GM18868 (cell line): Measurements from ENCODE around the gene ZNF282.

ENCODE experiments used
- ATAC-seq: cut with Tn5 transposase; IDR thresholded peaks from one replicate; pipeline ENCODE4 v1.9.1; 2021; ENCODE audit warnings: mild to moderate bottlenecking, moderate library complexity; ENCODE audit not compliant: unreplicated experiment

ZNF282 gene

GRCh38 chr7:149188637-149189259 is 6.6 kb upstream of the ZNF282 start:
- ATAC-seq: no peak

DNA sequence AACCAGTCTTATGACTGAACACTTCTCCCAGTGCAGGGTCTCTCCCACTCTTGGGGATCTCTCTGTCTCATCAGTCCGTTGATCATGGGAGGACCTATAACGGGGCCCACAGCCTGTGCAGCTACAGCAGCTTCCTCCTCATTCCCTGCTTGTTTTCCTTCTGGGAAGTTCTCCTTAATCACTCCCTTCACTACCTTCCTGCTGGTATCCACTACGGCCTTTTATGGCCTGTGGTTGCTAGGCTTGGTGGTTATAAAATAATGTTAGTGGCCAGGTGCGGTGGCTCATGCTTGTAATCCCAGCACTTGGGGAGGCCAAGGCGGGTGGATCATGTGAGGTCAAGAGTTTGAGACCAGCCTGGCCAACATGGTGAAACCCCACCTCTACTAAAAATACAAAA is 3.5 kb upstream of the ZNF282 start:
- no peak for ATAC-seq

DNA sequence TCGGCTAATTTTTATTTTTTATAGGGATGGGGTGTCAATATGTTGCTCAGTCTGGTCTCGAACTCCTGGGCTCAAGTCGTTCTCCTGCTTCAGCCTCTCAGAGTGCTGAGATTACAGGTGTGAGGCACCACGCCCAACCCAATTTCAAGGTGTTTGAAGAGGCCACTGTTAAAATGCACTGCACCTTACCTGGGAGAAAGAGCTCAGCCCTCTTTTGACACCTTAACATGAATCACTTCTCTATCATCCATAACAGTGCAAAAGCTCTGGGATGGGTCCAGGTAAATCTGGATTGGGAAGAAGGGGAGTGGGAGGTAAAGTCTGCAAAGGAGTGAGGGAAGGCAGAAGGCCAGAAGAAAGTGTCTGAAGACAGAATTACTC is 557 bp upstream of the ZNF282 start:
- no peak for ATAC-seq

DNA sequence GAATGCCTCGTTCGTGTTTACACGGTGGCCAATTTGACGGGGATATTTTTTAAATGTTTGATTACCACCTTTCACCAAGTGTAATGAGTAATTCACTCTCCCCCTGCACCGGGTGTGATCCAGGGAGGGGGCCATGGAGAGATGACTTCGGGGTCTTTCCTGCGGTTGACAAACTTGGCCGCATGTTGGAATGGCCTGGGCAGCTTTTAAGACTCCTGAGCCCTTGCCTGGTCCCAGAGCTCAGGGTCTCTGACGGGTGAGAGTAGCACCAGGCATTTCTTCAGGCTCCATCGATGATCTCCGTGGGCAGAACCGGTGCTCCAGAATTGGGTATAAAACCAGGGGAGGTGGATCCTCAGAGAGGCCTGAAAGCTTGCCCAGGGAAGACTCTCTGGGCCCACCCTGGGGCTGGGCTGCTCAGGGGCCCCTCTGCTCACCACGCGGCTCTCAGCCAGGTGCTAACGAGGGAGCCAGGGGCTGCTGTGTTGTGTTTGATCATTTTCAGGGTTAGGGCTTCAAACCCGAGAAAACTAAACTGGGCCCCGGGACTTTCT is 882 bp downstream of the ZNF282 start:
- no peak for ATAC-seq

GRCh38 chr7:149196705-149197171 is 1.4 kb downstream of the ZNF282 start:
- no peak for ATAC-seq

DNA sequence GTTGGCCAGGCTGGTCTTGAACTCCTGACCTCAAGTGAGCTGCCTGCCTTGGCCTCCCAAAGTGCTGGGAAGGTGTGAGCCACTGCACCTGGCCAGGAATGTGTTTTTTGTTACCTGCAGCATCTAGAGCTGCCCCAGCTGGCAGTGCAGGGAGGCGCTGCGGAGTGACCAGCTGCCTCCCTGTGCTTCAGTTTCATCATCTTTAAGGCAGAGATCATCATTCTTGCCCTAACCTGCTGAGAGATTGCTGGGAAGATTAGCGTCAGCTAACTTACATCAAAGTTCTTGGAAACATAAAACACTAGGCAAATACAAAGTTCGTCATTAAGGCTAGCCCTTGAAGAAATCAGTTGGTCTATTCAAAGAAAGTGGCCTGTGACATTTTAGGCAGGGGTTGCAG is 2.3 kb downstream of the ZNF282 start:
- ATAC-seq: no peak

- no peak for ATAC-seq
These were observed 2.9 kb downstream of the ZNF282 start for GRCh38 chr7:149198161-149198816.

DNA sequence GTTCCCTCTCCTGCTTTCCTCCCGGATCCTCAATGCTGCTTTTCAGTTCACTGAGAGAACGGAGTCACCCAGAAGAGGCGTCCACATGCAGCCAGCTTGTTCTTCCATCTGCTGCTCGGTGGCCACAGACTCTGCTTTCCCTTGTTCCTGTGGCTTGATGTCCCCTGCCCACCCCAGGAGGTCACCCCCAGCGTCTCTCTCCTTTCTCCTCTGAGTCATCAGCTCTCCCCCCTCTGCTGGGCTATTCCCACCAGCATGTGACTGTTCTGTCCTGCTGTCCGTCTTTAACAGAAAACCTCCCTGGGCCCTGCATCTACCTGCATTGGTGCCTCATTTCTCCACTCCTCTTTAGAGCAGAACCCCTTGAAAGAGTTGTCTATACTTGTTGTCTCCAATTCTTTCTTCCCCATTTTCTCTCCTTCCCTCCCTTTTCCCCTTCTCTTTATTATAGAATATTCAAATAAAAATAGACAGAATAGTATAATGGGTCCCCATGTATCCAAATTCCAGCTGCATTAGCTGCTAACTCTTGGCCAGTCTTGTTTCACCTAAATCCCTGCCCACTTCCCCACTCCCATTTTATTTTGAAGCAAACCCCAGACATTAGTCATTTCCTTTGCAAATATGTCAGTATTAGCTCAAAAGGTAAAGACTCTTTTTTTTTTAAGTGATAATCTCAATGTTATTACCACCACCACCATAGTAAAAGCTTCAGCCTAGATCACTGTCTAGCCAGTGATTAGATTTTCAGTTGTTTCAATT is 4.1 kb downstream of the ZNF282 start:
- no peak for ATAC-seq

GRCh38 chr7:149202831-149203231 is 7.5 kb downstream of the ZNF282 start:
- no peak for ATAC-seq

DNA sequence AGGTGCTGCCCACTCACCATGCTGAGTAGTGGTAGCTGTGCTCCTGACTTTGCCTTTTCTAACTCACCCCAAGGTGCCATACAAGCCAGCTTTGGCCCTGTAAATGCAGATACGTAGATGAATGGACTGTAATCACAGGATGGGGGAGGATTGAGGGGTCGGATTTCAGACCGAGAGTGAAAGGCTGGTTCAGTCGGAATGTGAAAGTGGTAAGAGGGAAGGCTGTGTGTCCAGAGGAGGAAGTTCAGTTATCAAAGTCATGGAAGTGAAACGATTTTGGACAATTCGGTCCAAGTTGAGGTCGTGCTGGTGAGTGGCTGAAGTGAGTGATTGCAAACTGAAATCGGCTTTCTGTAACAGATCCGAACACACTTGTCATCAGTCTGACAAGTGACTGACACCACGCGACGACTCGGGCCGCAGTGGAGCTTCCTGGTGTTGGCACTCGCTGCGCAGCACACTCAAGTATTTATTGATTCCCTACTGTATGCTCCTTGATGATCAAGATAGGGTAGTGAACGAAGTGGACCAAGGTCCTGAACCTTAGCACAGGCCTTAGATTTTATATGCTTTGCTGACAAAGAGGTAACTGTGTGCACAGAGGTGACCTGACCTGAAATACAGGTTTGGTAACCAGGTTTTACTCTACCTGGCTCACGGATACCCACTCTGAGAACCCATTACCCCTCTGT is 10.5 kb downstream of the ZNF282 start:
- no peak for ATAC-seq

DNA sequence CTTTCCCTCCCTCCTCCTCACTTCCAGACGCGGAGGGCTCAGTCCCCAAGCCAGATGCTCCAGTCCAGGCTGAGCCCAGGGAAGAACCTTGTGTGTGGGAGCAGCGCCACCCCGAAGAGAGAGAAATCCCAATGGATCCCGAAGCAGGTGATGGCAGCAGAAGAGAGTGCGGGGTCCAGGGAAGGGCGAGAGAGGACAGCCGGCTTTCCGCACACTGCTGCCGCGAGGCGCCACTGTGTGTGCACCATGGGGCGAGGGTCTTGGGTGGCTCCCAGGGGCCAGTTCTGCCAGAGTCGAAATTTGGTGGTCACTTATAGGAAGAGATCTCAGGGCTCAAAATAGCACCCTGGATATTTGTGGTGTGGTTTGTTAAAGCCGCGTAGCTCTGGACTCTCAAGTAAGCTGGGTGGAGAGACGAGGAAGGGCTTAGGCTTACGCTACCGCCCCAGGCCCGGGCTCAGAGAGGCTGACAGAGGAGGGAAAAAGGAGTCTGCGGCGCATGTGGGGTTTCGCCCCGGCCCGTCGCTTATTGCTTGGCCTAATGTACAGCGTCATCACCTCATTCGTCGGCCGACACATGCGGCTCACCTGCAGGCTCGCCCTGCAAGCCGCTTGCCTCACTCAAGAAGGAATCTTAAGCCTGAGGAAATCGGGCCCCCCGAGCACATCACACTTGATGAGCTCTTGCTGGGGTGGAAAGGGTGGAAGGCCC is 12.1 kb downstream of the ZNF282 start:
- ATAC-seq: no peak

DNA sequence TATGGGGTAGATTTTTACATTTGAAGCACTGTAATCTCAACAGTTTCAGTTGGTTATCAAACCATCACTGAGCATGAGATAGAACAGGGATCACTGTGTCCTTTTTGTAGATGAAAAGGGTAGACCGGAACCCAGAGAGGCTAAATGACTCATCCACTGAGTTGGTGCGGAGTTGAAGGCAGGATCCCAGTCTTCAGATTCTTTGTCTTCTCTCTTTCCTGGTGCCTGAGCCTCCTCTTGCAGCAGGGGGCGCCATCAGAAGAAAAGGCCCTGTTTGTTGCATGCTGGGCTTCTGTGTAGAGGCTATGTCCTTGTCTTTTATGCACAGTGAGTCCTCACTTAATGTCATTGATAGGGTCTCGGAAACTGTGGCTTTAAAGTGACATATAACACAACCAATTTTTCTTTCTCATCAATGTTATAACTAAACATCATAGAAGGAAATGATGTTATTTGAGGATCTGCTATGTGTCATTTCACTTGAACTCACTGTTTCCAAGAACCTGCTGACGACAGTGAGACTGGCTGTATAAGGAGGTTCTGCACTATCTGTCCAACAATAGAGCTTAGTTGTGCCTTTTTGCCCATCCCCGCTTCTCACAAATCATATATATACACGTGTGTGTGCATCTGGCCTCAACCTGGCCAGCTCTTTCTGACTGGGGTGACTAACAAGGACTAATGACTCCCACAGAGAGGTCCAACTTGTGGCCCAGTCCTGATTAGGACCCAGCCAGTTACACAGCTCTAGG is 14.3 kb downstream of the ZNF282 start:
- ATAC-seq: peak; percentile 51

DNA sequence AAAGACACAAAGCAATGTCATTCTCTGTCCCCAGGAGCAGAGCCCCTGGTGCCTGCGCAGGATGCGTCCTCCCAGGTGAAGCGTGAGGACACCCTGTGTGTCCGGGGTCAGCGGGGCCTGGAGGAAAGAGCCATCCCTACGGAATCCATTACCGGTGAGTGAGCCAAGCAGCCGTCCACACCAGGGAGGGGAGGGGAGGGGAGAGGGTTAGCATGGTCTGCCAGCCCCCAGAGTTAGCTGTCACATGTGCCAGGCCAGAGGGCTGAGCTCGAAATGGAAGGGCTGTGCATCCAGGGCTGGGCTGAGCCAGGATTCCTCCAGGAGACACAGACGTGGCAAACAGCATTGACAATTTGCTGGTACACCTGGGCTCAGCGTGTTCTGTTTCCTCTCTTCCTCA is 15.2 kb downstream of the ZNF282 start:
- no peak for ATAC-seq

GRCh38 chr7:149214020-149214720 is 18.8 kb downstream of the ZNF282 start:
- no peak for ATAC-seq

- ATAC-seq: no peak
These were observed 21.1 kb downstream of the ZNF282 start for GRCh38 chr7:149216402-149216801.

DNA sequence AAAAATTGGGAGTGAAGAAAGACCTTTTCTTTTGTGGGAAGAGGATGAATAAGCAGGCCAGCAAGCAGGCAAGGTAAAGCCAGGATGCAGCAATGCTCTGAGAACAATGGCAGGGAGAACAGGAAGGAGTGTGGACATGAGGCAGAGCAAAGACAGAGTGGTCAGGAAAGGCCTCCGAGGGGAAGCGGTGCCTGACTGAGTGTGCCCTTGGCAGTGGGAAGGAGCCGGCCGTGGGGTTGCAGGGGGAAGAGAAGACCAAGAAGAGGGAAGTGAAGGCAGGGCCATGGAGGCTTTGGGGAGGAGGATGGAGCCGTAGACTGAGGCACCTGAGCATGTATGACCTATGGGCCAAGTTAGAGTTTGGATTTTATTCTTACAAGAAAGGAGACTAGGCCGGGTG is 22.2 kb downstream of the ZNF282 start:
- no peak for ATAC-seq

GRCh38 chr7:149218469-149219420 is 23.4 kb downstream of the ZNF282 start:
- ATAC-seq: no peak

GRCh38 chr7:149220534-149220933 is 25.2 kb downstream of the ZNF282 start:
- no peak for ATAC-seq
